Hepatocyte (in vitro differentiated cells): ENCODE measurements around the gene BTG3. TPM values are rescaled to one million over a fixed set of nuclear protein-coding genes. Genes with fewer than 3 reads are reported as not detected.

Experiments used
- DNase-seq: peaks from one replicate; pipeline ENCODE4 v3.0.0-alpha.2; 2016; ENCODE audit warnings: low spot score
- H2AFZ ChIP-seq: fragments of 200-600 bp; sonication (generic); 2 replicates; pipeline ENCODE4 v1.6.0; 2016; ENCODE audit warnings: antibody characterized with exemption, mild to moderate bottlenecking
- H3K27ac ChIP-seq: fragments of 200-600 bp; sonication (generic); 2 replicates; pipeline ENCODE4 v1.5.1; 2016; ENCODE audit warnings: mild to moderate bottlenecking
- H3K27me3 ChIP-seq: fragments of 200-600 bp; sonication (generic); 2 replicates; pipeline ENCODE4 v1.6.1; 2016
- H3K36me3 ChIP-seq: fragments of 200-600 bp; sonication (generic); replicated peaks from 2 replicates; pipeline ENCODE4 v1.5.1; 2016; ENCODE audit warnings: low read depth; ENCODE audit not compliant: insufficient read depth
- H3K4me1 ChIP-seq: fragments of 200-600 bp; sonication (generic); 2 replicates; pipeline ENCODE4 v1.5.1; 2016; ENCODE audit warnings: mild to moderate bottlenecking, moderate library complexity; ENCODE audit not compliant: insufficient read depth
- H3K4me2 ChIP-seq: fragments of 200-600 bp; sonication (generic); 2 replicates; pipeline ENCODE4 v1.6.0; 2016
- H3K4me3 ChIP-seq: fragments of 200-600 bp; sonication (generic); 2 replicates; pipeline ENCODE4 v1.5.1; 2016; ENCODE audit warnings: mild to moderate bottlenecking
- H3K79me2 ChIP-seq: fragments of 200-600 bp; sonication (generic); 2 replicates; pipeline ENCODE4 v1.6.0; 2017; ENCODE audit warnings: mild to moderate bottlenecking
- H3K9me2 ChIP-seq: fragments of 200-600 bp; sonication (generic); replicated peaks from 2 replicates; pipeline ENCODE4 v1.6.0; 2017; ENCODE audit warnings: mild to moderate bottlenecking; ENCODE audit not compliant: insufficient read depth
- H3K9me3 ChIP-seq: fragments of 200-600 bp; sonication (generic); 2 replicates; pipeline ENCODE4 v1.5.1; 2016; ENCODE audit warnings: low read depth, mild to moderate bottlenecking
- H4K20me1 ChIP-seq: fragments of 200-600 bp; sonication (generic); 2 replicates; pipeline ENCODE4 v1.6.0; 2016; ENCODE audit warnings: mild to moderate bottlenecking; ENCODE audit not compliant: insufficient read depth, poor library complexity, severe bottlenecking
- EZH2 ChIP-seq: fragments of 200-600 bp; sonication (generic); IDR thresholded peaks from 2 replicates; pipeline ENCODE4 v1.6.1; 2016; ENCODE audit warnings: antibody characterized with exemption, mild to moderate bottlenecking, borderline replicate concordance
- EZH2phosphoT487 ChIP-seq: fragments of 200-600 bp; sonication (generic); IDR thresholded peaks from one replicate; pipeline ENCODE4 v1.6.1; 2018; ENCODE audit warnings: antibody characterized with exemption, mild to moderate bottlenecking, low read depth, moderate library complexity; ENCODE audit not compliant: unreplicated experiment, severe bottlenecking
- WGBS: methylation state at CpG from one replicate; pipeline ENCODE4 v1.1.6; 2016; ENCODE audit warnings: low lambda C conversion rate; ENCODE audit errors: missing lambda C conversion rate; 5-methylcytosine and 5-hydroxymethylcytosine counted together
- polyA plus RNA-seq: library from polyadenylated mRNA; unstranded; fragments of >200 nt; fragmentation: Nextera tagmentation; extraction: Ambion mirVana; gene quantifications from 2 replicates; pipeline ENCODE4 v1.2.1, GENCODE V29; 2016
- total RNA-seq: library from RNA; depleted of rRNA; stranded (reverse); fragments of >200 nt; gene quantifications from 2 replicates; pipeline ENCODE4 v1.2.3, GENCODE V29; 2014
- TF ChIP-seq, protein P1 (sequence below): fragments of 200-600 bp; sonication (generic); IDR thresholded peaks from 2 replicates; pipeline ENCODE4 v1.5.1; 2016; ENCODE audit warnings: antibody characterized with exemption, mild to moderate bottlenecking; ENCODE audit not compliant: poor library complexity

BTG3 gene
- total and polyA plus RNA-seq, 2 experiments from 2014 or later, result 50.7 to 57.0 TPM

DNA sequence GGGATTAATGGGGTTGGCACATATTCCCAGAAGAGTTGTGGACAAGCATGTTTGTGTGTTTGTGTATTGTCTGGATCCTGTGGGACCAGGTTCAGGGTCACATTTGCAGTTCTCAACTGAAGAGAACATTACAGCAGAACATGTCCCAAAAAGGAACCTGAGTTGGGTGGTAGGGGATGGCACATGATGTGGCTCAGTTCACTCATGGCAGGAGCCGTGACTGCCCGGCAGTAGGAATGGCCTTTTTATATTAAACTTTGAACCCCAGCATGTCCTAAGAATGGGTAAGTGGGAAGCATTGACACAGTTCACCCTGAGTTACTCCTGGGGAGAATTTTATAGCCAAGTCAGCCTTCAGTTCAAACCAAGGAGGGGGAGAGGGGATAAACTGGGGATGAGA is 58.6 kb downstream of the BTG3 start:
- 95% methylated on average over 2 of the region's 2 CpGs for WGBS
- DNase-seq, result no peak
- peaks cover 46% of the 10 kb centered on the region for H3K79me2 ChIP-seq
- H3K27me3 ChIP-seq, result no peaks in the 10 kb centered on the region
- H3K4me1 ChIP-seq, result peaks cover 5% of the 10 kb centered on the region
- no peaks in the 10 kb centered on the region for H3K9me3 ChIP-seq
- no peaks in the 10 kb centered on the region for H3K9me2 ChIP-seq
- no peak overlapping the region for H2AFZ ChIP-seq
- H4K20me1 ChIP-seq, result peaks cover 3% of the 10 kb centered on the region
- H3K4me2 ChIP-seq, result no peak overlapping the region
- TF ChIP-seq, protein P1, sequence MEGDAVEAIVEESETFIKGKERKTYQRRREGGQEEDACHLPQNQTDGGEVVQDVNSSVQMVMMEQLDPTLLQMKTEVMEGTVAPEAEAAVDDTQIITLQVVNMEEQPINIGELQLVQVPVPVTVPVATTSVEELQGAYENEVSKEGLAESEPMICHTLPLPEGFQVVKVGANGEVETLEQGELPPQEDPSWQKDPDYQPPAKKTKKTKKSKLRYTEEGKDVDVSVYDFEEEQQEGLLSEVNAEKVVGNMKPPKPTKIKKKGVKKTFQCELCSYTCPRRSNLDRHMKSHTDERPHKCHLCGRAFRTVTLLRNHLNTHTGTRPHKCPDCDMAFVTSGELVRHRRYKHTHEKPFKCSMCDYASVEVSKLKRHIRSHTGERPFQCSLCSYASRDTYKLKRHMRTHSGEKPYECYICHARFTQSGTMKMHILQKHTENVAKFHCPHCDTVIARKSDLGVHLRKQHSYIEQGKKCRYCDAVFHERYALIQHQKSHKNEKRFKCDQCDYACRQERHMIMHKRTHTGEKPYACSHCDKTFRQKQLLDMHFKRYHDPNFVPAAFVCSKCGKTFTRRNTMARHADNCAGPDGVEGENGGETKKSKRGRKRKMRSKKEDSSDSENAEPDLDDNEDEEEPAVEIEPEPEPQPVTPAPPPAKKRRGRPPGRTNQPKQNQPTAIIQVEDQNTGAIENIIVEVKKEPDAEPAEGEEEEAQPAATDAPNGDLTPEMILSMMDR, result no peak
- TF ChIP-seq EZH2 (no peak), EZH2phosphoT487 (no peak)
- no peaks in the 10 kb centered on the region for H3K36me3 ChIP-seq
- H3K27ac ChIP-seq, result no peak overlapping the region
- no peak overlapping the region for H3K4me3 ChIP-seq

DNA sequence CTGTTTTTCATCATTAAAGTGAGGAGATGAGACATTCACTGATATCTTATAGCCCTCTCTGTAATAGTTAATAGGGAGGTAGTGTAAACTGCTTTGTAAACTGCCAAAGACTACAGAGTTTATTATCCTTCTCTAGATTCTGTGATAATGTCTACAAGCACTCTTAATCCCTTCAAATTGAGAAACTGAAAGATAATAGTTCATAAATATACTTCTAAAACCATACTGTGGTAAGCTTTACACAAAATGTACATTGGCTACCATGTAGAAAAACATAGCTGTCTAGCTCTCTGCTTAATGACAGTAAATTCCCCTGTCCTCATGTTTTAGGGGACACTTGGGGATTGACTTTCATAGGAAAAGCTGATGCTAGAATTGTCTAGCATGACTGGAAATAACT is 60.3 kb downstream of the BTG3 start:
- H3K36me3 ChIP-seq, result no peaks in the 10 kb centered on the region
- H4K20me1 ChIP-seq, result peaks cover 3% of the 10 kb centered on the region
- H2AFZ ChIP-seq, result no peak overlapping the region
- H3K4me3 ChIP-seq, result no peak overlapping the region
- no peaks in the 10 kb centered on the region for H3K9me3 ChIP-seq
- TF ChIP-seq EZH2, result no peak
- TF ChIP-seq EZH2phosphoT487, result no peak
- TF ChIP-seq, protein P1, result no peak
- no peak overlapping the region for H3K27ac ChIP-seq
- no peaks in the 10 kb centered on the region for H3K27me3 ChIP-seq
- peaks cover 46% of the 10 kb centered on the region for H3K79me2 ChIP-seq
- peaks cover 5% of the 10 kb centered on the region for H3K4me1 ChIP-seq
- H3K4me2 ChIP-seq, result no peak overlapping the region
- no peaks in the 10 kb centered on the region for H3K9me2 ChIP-seq
- no peak for DNase-seq

DNA sequence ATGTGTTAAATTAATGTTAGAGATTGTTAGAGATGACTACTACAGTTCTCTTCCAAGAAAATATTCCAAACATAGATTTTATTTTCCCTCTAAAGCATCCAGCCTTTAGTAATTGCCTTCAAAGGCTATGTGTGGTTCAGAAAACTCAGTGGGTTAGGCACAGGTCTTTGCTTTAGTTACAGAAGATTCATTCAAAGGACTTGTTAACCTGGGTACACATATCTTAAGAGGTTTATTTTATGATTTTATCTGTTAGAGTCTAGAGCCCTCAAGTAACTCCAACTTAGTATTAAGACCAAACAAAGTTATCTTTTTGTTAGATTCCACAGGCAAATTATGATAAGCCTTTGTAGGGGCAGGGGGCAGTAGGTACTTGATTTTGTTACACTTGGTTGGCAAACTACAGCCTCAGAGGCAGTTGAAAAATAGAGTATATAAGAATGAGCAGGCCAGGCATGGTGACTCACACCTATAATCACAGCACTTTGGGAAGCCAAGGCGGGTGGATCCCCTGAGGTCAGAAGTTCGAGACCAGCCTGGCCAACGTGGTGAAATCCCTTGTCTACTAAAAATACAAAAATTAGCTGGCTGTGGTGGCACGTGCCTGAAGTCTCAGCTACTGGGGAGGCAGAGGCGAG is 61.9 kb downstream of the BTG3 start:
- no peaks in the 10 kb centered on the region for H3K27me3 ChIP-seq
- no peak for DNase-seq
- H3K27ac ChIP-seq, result no peak overlapping the region
- no peaks in the 10 kb centered on the region for H3K36me3 ChIP-seq
- peaks cover 50% of the 10 kb centered on the region for H3K79me2 ChIP-seq
- WGBS, result 70% methylated on average over 5 of the region's 5 CpGs
- H4K20me1 ChIP-seq, result peaks cover 4% of the 10 kb centered on the region
- peaks cover 5% of the 10 kb centered on the region for H3K4me1 ChIP-seq
- H2AFZ ChIP-seq, result no peak overlapping the region
- no peaks in the 10 kb centered on the region for H3K9me2 ChIP-seq
- H3K9me3 ChIP-seq, result no peaks in the 10 kb centered on the region
- no peak for TF ChIP-seq EZH2phosphoT487
- TF ChIP-seq EZH2, result no peak
- TF ChIP-seq, protein P1, result no peak
- H3K4me3 ChIP-seq, result no peak overlapping the region
- no peak overlapping the region for H3K4me2 ChIP-seq
